ENCODE results near the gene GIT1.
"Not testable (repeated sequence)": the region's sequence is repeated elsewhere in the genome, so short reads cannot be mapped to it uniquely, and the experiment has no call there.

The GIT1 gene

DNA sequence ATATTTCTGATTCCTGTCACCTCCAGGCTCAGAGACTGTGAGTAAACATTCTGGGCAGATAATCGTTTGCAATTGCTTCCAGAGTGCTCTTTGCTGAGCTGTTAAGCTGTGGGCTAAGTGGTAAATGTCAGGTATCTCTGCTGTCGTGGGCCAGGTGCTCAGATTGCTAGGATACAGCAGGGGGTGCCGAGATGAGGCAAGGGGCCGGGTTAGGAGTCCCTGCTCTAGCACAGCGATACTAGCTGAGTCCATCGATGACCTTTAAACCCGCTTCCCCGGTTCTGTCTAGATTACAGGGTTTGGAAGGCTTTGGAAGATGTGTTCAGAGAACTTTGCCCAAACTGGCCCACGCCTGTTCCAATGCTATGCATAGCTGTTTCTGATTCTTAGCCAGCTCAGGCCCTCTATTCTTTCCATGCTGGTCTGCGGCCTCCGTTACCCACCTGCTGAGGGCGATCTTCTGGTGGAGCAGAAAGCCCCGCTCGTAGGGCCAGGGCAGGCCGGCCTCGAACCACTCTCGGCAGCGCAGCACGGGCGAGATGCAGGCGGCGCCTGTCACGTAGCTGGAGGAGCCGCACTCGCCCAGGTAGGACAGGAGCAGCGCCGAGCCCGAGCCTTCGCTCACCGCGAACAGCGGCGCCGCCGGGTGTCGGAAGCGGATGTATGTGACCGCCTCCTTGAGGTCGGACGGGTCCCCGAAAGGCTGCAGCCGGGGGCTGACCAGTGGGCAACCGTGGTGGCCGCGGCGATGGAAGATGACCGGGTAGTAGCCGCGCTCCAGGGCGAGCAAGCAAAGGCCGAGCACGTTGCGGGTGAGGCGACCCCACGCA lies 23.6 kb downstream of the GIT1 start:
- DNase-seq, result no peak

DNA sequence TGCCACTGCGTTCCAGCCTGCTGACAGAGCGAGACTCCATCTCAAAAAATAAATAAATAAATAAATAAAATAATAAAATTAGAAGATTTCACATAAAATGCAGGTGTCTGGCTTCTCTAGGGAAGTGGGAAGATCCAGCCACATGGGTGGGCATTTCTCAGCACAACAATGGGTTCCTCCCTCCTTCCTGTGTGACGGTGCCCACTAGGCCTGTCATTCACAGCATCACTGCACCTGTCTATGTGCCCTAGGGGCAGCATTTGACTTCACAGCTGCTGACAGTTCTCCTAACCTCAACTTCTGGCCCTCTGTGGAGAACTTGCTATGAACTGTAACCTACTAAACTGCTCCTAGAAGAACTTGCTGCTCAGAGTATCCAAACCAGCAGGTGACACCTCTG lies 25.6 kb downstream of the GIT1 start:
- DNase-seq, result no peak

DNA sequence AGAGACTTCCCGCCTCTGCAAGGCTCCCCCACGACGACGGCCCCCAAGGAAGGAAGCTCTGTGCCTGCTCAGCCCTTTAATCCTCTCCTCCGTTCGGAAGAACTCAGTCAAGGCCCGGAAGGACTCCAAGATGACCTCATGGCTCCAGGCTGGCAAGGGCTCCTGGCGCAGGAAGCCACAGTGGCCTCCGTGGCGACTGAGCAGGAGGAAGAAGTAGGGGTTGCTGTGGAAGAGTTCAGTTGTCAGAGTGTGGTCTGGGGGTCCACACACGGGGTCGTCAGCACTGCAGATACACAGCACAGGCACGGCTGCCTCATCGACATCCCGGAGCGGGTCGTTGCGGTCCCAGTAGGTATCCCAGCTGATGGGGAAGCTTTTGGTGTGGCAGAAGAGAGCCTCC lies 26.8 kb downstream of the GIT1 start:
- DNase-seq, result no peak

DNA sequence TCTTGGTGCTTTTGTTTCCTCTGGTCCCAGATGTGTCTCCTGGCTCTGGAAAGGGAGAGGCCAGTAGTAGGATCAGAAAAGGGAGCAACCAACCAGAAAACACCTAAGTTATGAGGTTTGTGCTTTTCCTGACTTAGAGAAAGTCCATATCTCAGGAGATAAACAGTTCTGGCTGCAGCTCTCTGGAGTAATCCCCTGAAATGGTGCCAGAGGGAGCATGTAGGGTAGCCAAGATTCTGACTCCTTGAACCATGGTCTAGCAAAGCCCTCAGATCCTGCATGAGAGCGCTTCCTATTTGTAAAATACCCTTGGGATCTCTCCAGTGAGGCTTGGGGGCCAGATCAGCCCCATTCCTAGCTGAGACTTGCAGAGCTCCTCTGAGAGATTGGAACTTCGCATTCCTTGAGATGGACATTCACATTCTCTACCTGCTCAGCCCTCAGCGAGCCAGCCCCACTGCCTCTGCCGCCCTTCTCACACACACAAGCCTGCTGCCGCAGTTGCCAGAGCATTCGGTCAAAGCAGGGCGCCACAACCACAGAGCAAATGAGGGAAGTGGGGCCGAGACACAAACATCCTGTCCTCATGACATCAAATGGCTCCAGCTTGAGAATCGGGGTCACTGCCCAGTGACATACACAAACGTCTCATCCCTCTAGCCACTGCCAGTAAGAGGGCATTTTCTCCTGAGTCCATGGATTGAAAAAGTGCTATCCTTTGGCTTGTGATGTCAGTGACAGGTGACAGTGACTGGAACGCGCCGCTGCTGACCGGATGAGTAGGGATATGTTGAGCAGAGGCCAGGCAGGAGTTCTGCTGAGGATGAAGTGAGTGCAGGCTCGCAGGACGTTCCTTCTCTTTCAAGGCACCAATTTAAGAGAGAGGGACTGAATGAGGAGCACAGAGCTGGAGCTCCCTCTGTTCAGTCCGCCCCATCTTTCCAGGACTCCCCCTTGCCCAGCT lies 27.6 kb downstream of the GIT1 start:
- no peak for DNase-seq

DNA sequence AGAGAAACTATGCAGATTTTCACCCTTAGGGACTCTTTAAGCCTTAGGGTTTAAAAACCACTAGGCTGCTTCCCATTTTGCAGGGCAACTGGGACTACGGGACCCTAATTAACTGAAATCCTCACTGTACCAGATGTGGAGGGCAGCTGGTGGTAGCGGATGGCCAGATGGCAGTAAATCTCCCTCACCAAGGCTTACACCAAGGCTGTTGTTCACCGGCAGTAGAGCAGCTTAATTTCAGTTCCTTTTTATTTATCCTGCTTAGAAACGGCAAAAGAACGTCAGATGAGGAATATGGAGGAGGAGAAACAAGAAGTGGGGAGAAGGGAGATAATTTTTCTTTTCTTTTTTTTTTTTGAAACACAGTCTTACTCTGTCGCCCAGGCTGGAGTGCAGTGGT lies 29.1 kb downstream of the GIT1 start:
- no peak for DNase-seq

DNA sequence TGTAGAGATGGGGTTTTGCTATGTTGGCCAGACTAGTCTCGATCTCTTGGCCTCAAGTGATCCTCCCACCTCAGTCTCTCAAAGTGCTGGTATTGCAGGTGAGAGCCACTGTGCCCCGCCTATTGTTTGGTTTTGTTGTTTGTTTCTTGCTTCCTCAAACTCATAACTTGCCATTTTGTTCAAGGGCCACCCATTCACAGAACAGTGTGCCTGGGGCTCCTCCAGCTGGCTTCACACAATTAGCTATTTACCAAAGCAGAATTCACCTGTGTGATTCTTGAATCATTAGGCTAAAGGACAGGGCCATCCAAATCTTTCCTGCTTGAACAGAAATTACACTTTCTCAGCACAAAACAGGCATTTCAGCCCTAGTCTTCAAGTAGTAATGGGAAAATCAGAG lies 29.8 kb downstream of the GIT1 start:
- no peak for DNase-seq

DNA sequence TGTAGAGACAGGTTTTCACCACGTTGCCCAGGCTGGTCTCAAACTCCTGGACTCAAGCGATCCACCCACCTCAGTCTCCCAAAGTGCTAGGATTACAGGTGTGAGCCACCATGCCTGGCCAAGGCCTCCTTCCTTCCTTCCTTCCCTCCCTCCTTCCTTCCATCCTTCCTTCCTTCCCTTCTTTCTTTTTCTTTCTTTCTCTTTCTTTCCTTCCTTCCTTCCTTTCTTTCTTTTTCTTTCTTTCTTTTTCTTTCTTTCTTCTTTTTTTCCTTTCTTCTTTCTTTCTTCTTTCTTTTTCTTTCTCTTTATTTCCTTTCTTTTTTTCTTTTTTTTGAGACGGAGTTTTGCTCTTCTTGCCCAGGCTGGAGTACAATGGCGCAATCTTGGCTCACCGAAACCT lies 31.3 kb downstream of the GIT1 start:
- DNase-seq, result not testable (repeated sequence)

DNA sequence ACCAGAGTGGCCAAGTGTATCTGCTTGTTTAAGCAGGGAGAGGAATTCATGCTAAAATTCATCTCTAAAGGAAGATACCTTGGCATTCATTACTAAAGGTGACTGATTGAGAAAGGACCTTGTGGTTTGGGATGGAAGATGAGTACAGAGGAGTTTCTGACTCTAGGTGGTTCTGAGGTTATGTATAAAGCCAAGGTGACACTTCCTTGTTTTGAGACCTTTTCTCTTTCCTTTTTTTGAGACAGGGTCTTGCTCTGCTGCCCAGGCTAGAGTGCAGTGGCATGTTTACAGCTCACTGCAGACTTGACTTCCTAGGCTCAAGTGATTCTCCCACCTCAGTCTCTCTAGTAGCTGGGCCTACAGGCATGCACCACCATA lies 31.7 kb downstream of the GIT1 start:
- DNase-seq, result no peak

DNA sequence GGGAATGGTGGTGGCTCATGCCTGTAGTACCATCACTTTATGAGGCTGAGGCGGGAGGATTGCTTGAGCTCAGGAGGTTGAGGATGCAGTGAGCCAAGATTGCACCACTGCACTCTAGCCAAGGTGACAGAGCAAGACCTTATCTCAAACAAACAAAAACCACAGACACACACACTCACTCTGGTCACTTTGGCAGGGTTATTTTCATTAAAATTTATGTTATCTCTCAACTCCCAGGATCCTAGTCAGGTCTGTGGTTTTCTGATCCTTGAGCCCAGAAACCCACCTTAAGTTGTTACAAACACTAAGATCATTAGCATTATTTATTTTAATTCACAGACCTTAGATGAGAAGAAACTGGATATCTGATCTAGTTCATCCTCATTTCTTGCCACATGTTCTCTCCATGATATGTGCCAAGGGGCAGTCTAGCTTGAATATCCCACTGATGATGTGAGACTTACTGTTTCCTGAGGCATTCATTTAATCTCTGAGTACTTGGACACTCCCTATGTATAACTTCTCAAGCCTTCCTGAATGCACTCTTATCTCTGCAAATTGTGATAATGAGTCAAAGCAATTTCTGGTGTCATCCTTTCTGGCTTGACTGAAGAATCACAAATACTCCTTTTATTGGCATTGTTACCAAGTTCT lies 32.2 kb downstream of the GIT1 start:
- no peak for DNase-seq

DNA sequence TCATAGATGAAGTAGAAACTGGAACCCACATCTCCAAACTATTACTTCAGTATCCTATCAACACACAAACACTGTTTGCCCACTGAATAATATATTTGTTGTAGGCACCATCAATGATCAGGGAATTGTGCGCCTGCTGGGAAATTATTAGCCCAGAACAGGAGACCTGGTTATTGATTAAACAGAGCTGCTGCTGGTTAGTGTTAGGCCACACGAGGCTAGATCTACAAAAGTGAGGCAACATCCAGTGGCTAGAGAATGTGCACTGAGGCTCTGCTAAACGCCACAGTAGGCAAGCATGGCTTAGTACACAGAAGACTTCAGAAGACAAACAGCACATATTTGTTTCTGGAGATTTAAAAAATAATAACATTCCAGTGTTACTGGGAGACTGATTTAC lies 33.6 kb downstream of the GIT1 start:
- no peak for DNase-seq

DNA sequence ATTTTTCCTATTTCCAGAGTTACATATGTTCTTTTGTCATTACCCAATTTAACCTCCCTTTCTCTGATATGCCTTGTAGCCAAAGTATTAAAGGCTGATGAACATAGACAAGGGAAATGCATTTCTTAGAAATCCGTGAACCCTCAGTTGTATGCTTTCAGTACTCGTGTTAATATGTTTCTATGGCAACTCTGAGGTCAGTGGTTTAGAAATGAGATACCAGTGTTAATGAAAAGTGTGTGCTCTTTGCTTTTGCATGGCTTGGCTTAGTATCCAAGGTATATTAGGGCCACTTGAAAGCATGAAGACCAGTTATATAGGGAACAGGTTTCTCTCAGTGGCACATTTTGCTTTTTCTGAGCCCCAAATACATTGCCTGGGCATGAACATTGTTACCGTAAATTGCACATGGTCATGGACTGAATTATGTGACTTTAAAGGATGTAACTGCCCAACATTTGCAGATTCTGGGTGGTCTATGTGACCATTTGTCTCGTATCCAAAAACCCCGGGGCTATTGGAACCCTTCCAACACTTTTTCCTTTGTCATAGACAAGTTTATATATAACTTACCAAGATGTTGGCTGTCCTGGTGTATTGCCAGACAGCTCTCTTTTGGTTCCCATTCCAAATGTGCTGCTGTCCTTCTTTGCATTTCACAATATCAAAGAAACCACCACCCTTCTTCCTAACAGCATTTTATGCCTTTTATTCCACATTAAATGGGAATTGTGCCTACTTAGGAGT lies 40.1 kb downstream of the GIT1 start:
- no peak for DNase-seq

DNA sequence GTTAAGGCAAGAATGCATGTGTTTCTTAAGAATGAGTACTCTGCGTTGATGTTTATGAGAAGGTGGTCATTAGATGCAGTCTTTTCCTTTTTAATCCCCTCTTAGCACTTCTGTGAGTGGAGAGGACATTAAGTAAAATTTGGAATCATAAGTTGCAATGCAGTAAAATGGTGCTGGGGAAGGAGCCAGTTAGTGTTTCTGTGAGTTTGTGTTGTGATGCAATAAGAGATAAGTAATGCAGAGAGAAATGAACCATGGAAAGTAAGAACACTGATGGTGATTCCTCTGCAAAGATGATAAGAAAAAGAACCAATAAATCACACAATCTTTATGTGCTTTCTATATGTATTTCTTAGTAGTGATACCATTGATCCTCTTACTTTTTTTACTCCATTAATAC lies 42.6 kb downstream of the GIT1 start:
- DNase-seq, result no peak

DNA sequence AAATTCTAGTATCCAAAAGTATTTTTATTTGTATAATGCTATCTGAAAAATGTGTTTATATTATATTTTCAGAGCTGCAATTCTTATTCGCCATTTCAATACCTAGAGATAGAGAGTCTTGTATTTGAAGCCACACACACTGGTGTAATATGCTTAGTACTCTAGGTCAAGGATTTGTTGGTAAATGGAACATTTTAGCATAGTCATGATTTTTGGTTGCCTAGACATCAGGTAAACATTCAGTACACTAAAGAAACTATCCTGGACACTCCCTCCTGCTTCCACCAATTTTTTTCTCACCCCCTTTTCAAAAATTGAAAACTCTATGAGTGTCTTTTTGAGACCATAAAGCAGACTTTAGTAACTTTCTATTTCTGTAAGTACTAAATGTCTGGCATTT lies 43.4 kb downstream of the GIT1 start:
- DNase-seq, result no peak

DNA sequence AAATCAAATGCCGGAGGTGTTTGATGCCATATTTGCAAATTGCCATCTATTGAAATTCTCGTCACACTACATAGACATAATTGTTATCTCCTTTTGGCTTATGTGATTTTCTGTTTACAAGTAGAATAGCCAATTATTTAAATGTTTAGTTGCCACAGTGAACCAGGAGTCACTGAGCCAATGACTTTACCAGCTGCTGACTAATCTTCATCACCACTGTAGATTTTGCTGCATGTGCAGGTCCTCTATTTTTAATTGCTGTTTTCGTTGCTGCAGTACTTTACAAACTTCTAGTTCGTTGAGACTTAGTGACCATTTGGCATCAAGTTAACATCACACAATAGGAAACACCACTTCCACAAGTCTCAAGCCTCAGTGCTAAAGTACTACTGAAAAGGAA lies 45.4 kb downstream of the GIT1 start:
- DNase-seq, result no peak

DNA sequence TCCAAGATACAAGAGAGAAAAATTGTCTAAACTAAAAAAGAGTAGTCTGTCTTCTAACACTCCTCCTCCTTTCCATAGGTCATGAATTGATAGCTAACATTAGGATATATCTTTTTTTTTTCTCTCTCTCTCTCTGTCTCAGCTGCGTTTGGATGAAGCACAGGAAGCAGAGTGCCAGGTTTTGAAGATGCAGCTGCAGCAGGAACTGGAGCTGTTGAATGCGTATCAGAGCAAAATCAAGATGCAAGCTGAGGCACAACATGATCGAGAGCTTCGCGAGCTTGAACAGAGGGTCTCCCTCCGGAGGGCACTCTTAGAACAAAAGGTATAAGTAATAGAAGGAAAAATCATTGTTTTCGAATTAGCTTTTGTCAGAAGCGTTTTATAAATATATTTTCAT lies 55.5 kb downstream of the GIT1 start:
- no peak for DNase-seq

DNA sequence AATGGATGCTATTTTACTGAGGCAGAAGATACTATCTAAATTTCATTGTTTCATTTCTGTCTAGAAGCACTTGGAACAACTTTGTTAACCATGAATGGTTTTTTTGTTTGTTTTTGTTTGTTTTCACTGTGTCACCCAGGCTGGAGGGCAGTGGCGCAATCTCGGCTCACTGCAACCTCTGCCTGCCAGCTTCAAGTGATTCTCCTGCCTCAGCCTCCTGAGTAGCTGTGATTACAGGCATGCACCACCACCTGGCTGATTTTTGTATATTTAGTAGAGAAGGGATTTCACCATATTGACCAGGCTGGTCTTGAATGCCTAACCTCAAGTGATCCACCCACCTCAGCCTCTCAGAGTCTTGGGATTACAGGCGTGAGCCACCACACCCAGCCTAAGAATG lies 63.1 kb downstream of the GIT1 start:
- no peak for DNase-seq

DNA sequence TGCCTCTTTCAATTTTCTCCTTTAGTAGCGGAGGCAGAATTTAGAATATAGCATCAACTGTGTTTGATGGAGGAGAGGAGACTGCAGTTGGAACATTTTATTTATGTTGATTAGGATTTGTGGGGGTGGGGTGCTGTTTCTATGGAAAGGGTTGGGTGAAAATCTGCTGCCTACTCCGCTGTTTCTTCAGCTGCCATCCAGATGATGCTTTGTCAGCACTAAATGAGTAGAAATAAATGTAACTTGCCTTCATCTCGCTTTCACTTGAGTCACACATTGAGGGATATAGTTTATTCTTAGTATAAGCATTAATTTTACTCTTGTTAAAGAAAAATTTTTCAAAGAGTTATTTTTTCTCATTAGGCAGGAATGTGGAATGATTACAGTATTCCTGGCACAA lies 64.8 kb downstream of the GIT1 start:
- no peak for DNase-seq

Measured in activated CD4-positive, alpha-beta T cell treated with anti-CD3 and anti-CD28 coated beads for 1 hour (primary cell).